Measurements from ENCODE around the gene ZNF283. TPM values are rescaled to one million over a fixed set of nuclear protein-coding genes. Genes with fewer than 3 reads are reported as not detected.

ZNF283 gene
- 3.6 to 7.3 TPM (median 4.4 TPM) in 5 replicates for total RNA-seq (2022; extraction: Qiagen RNA extraction)

GRCh38 chr19:43826787-43827754 is at the start of gene ZNF283:
Gene ZNF283 (plus strand): TSS chr19:43827321. CDS start chr19:43833505, 6,184 bp downstream.

GRCh38 chr19:43780706-43781525 is 46.2 kb upstream of the ZNF283 start, which contains the start of gene KCNN4:
Gene KCNN4 (minus strand): TSS chr19:43780973. CDS start chr19:43780861, 112 bp downstream.

GRCh38 chr19:43802216-43802951 is 24.7 kb upstream of the ZNF283 start, which contains the start of gene LYPD5:
Gene LYPD5 (minus strand): TSS chr19:43802447. CDS start chr19:43802380, 67 bp downstream.

GRCh38 chr19:43883864-43884263 is 56.7 kb downstream of the ZNF283 start, which contains the start of gene ZNF404:
Gene ZNF404 (minus strand): TSS chr19:43883964.

Other genes with a start within 250 kb of the ZNF283 start
- 4.5 to 8.2 TPM (median 5.1 TPM) in 5 replicates for gene IRGQ, start 231.2 kb upstream of the ZNF283 start, total RNA-seq (2022; extraction: Qiagen RNA extraction)
- 12.0 to 22.2 TPM (median 21.9 TPM) in 5 replicates for gene ZNF576, start 230.7 kb upstream of the ZNF283 start, total RNA-seq (2022; extraction: Qiagen RNA extraction)
- gene SRRM5, start 215.2 kb upstream of the ZNF283 start, total RNA-seq (2022; extraction: Qiagen RNA extraction), result 0.65 to 1.3 TPM (median 0.76 TPM) in 5 replicates
- 49.6 to 69.2 TPM (median 64.7 TPM) in 5 replicates for gene ZNF428, start 207.7 kb upstream of the ZNF283 start, total RNA-seq (2022; extraction: Qiagen RNA extraction)
- gene CADM4, start 187.5 kb upstream of the ZNF283 start, total RNA-seq (2022; extraction: Qiagen RNA extraction), result 6.9 to 11.3 TPM (median 9.3 TPM) in 5 replicates
- 90.0 to 104 TPM (median 102 TPM) in 5 replicates for gene PLAUR, start 157.2 kb upstream of the ZNF283 start, total RNA-seq (2022; extraction: Qiagen RNA extraction)
- gene IRGC, start 111.2 kb upstream of the ZNF283 start, total RNA-seq (2022; extraction: Qiagen RNA extraction), result not detected in 5 replicates
- gene SMG9, start 72.4 kb upstream of the ZNF283 start, total RNA-seq (2022; extraction: Qiagen RNA extraction), result 52.1 to 76.4 TPM (median 65.0 TPM) in 5 replicates
- gene KCNN4, start 46.3 kb upstream of the ZNF283 start, total RNA-seq (2022; extraction: Qiagen RNA extraction), result 43.7 to 66.7 TPM (median 58.2 TPM) in 5 replicates
- gene LYPD5, start 24.9 kb upstream of the ZNF283 start, total RNA-seq (2022; extraction: Qiagen RNA extraction), result 0.16 to 0.31 TPM (median 0.17 TPM) in 5 replicates
- gene ZNF404, start 56.6 kb downstream of the ZNF283 start, total RNA-seq (2022; extraction: Qiagen RNA extraction), result 0.13 to 0.44 TPM (median 0.27 TPM) in 5 replicates
- gene ZNF45, start 108.0 kb downstream of the ZNF283 start, total RNA-seq (2022; extraction: Qiagen RNA extraction), result 9.9 to 12.8 TPM (median 10.7 TPM) in 5 replicates
- 0.39 to 0.92 TPM (median 0.48 TPM) in 5 replicates for gene ZNF221, start 123.9 kb downstream of the ZNF283 start, total RNA-seq (2022; extraction: Qiagen RNA extraction)
- 2.3 to 3.8 TPM (median 2.6 TPM) in 5 replicates for gene ZNF155, start 156.9 kb downstream of the ZNF283 start, total RNA-seq (2022; extraction: Qiagen RNA extraction)
- gene ZNF230, start 175.6 kb downstream of the ZNF283 start, total RNA-seq (2022; extraction: Qiagen RNA extraction), result 2.0 to 3.6 TPM (median 2.9 TPM) in 5 replicates
- gene ZNF222, start 198.1 kb downstream of the ZNF283 start, total RNA-seq (2022; extraction: Qiagen RNA extraction), result 2.5 to 6.1 TPM (median 3.3 TPM) in 5 replicates
- gene ZNF223, start 224.7 kb downstream of the ZNF283 start, total RNA-seq (2022; extraction: Qiagen RNA extraction), result 1.9 to 2.9 TPM (median 2.7 TPM) in 5 replicates
- 0.29 to 0.49 TPM (median 0.39 TPM) in 5 replicates for gene ZNF284, start 244.8 kb downstream of the ZNF283 start, total RNA-seq (2022; extraction: Qiagen RNA extraction)